Testis (tissue), 2 donors: ENCODE results near the gene PTPRK.

Source experiments
- POLR2A ChIP-seq: fragments of 450-650 bp; IDR thresholded peaks from one replicate; pipeline ENCODE4 v1.6.1; 2017; ENCODE audit warnings: antibody characterized with exemption, mild to moderate bottlenecking, moderate library complexity
- TF ChIP-seq, protein P1 (sequence below), 3 experiments: fragments of 450-650 bp in 2 of 3; fragments of 200-600 bp in 1 of 3; sonication (generic) in 1 of 3; IDR thresholded peaks; one replicate each; pipeline ENCODE4 v1.5.1; 2016 to 2019; ENCODE audit warnings: antibody characterized with exemption in 3 of 3, mild to moderate bottlenecking in 2 of 3, moderate library complexity in 1 of 3

- TF ChIP-seq, protein P1, sequence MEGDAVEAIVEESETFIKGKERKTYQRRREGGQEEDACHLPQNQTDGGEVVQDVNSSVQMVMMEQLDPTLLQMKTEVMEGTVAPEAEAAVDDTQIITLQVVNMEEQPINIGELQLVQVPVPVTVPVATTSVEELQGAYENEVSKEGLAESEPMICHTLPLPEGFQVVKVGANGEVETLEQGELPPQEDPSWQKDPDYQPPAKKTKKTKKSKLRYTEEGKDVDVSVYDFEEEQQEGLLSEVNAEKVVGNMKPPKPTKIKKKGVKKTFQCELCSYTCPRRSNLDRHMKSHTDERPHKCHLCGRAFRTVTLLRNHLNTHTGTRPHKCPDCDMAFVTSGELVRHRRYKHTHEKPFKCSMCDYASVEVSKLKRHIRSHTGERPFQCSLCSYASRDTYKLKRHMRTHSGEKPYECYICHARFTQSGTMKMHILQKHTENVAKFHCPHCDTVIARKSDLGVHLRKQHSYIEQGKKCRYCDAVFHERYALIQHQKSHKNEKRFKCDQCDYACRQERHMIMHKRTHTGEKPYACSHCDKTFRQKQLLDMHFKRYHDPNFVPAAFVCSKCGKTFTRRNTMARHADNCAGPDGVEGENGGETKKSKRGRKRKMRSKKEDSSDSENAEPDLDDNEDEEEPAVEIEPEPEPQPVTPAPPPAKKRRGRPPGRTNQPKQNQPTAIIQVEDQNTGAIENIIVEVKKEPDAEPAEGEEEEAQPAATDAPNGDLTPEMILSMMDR (IDR thresholded peaks at IDR 0.05) = no peak
- TF ChIP-seq POLR2A = no peak
Measured at GRCh38 chr6:127972815-127973214, 547.6 kb downstream of the PTPRK start.
